Common myeloid progenitor, CD34-positive (primary cell): ENCODE data around the gene RANBP17.
A peak's percentile ranks its signal among the peaks of the same experiment; 100 is the strongest.

ENCODE experiments used
- CTCF ChIA-PET: fragments of 350-600 bp; sonication (Branson Sonifier 250); formaldehyde crosslinking; loops from one replicate; lab custom pipeline; 2021; ENCODE audit warnings: antibody characterized with exemption; lab: Charles Lee
- POLR2A ChIA-PET: fragments of 350-600 bp; sonication (Branson Sonifier 250); formaldehyde crosslinking; loops from one replicate; lab custom pipeline; 2021; ENCODE audit warnings: antibody characterized with exemption; lab: Charles Lee
- DNase-seq, 3 donors: peaks; one replicate each; pipeline versions ENCODE4 v3.0.0 to v3.0.0-alpha.2; 2013
- H3K27ac ChIP-seq, 2 experiments: 1 replicate in 1 of 2; 2 replicates in 1 of 2; pipeline ENCODE4 v1.7.0; 2013; ENCODE audit warnings: inconsistent platforms in 2 of 2, low read length in 2 of 2, mild to moderate bottlenecking in 2 of 2, low read depth in 1 of 2, moderate library complexity in 1 of 2; ENCODE audit not compliant: severe bottlenecking in 2 of 2, insufficient read depth in 1 of 2, poor library complexity in 1 of 2
- H3K27me3 ChIP-seq, 5 experiments: replicated peaks in 2 of 5; 1 replicate in 3 of 5; 2 replicates in 2 of 5; pipeline versions ENCODE4 v1.6.1 to v1.7.0; 2013; ENCODE audit warnings: low read length in 4 of 5, mild to moderate bottlenecking in 2 of 5, moderate library complexity in 2 of 5, inconsistent platforms in 1 of 5; ENCODE audit not compliant: insufficient read depth in 5 of 5, control insufficient read depth in 4 of 5
- H3K36me3 ChIP-seq, 4 experiments: 1 replicate in 2 of 4; 2 replicates in 2 of 4; pipeline versions ENCODE4 v1.6.1 to v1.7.0; 2013; ENCODE audit warnings: low read length in 3 of 4, control low read depth in 1 of 4, mild to moderate bottlenecking in 1 of 4; ENCODE audit not compliant: control insufficient read depth in 4 of 4, insufficient read depth in 4 of 4
- H3K4me1 ChIP-seq, 4 experiments: 1 replicate in 3 of 4; 2 replicates in 1 of 4; pipeline versions ENCODE4 v1.6.1 to v1.7.1; 2013; ENCODE audit warnings: low read length in 3 of 4, mild to moderate bottlenecking in 3 of 4, control low read depth in 1 of 4, inconsistent platforms in 1 of 4, moderate library complexity in 1 of 4; ENCODE audit not compliant: control insufficient read depth in 4 of 4, insufficient read depth in 4 of 4; ENCODE audit errors: control extremely low read depth in 1 of 4
- H3K4me3 ChIP-seq, 7 experiments: 1 replicate in 4 of 7; 2 replicates in 3 of 7; pipeline versions ENCODE4 v1.5.1 to v1.7.0; 2013; ENCODE audit warnings: mild to moderate bottlenecking in 7 of 7, low read length in 6 of 7, moderate library complexity in 6 of 7, inconsistent platforms in 2 of 7, low read depth in 2 of 7, control low read depth in 1 of 7; ENCODE audit not compliant: insufficient read depth in 4 of 7, control insufficient read depth in 1 of 7; ENCODE audit errors: extremely low read depth in 1 of 7
- H3K9me3 ChIP-seq, 5 experiments: 1 replicate in 4 of 5; 2 replicates in 1 of 5; pipeline versions ENCODE4 v1.6.1 to v1.7.1; 2013; ENCODE audit warnings: low read length in 4 of 5, mild to moderate bottlenecking in 2 of 5, inconsistent platforms in 1 of 5, low read depth in 1 of 5, moderate library complexity in 1 of 5; ENCODE audit not compliant: control insufficient read depth in 4 of 5, insufficient read depth in 2 of 5; ENCODE audit errors: control extremely low read depth in 1 of 5
- WGBS: methylation state at CpG from one replicate; pipeline ENCODE4 v1.1.5; 2013; ENCODE audit not compliant: insufficient coverage; 5-methylcytosine and 5-hydroxymethylcytosine counted together

Gene RANBP17

DNA sequence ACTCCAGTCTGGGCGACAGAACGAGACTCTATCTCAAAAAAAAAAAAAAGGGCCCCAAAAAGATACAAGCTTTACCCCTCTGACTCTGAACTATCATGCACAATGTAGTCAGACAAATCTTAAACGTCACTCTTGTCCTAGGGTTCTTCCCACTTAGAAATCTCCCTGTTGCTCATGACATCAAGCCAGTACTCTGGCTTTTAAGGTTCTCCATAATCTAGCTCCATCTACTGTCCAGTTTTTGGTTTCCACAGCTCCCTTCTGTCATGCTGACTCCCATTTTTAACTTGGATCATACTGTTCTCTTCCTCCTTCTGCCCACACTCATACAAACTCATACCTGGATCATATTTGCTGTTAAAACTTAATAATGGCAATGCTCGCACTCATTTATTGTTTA is 290.6 kb downstream of the RANBP17 start:
- H3K4me3 ChIP-seq, result no peak overlapping the region
- no peaks in the 10 kb centered on the region for H3K36me3 ChIP-seq
- peaks cover 0 to 10% (median 2%) of the 10 kb centered on the region in 4 experiments for H3K4me1 ChIP-seq
- H3K9me3 ChIP-seq, result no peaks in the 10 kb centered on the region
- no peak overlapping the region for H3K27ac ChIP-seq
- ChIA-PET POLR2A (no interaction called here), CTCF (no interaction called here)
- DNase-seq, result no peak
- no peaks in the 10 kb centered on the region for H3K27me3 ChIP-seq
- WGBS, result 100% methylated on average over 2 of the region's 4 CpGs

DNA sequence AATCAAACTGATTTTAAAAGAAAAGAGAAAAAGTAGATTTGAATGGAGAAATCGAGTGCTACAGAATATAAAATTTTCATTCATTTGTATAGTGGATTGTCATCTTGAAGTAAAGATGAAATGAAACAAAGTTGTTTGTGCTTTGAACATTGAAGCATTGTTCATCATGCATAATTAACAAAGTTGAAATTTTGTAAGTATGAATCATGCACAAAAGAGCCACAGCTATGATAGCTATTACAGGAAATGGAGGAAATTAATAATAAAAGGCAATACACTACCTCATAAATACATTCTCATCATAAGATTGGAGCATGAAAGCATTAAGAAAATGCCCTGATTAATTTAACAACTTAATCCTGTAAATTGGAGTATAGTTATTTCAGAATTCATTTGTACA is 293.8 kb downstream of the RANBP17 start:
- CTCF ChIA-PET, result no interaction called here
- H3K36me3 ChIP-seq, result no peaks in the 10 kb centered on the region
- H3K27me3 ChIP-seq, result no peaks in the 10 kb centered on the region
- H3K4me1 ChIP-seq, result peaks cover 0 to 6% (median 2%) of the 10 kb centered on the region in 4 experiments
- no peaks in the 10 kb centered on the region for H3K9me3 ChIP-seq
- WGBS, result no CpG with 5 or more reads among the region's 1 CpG
- no peak overlapping the region for H3K27ac ChIP-seq
- DNase-seq, result no peak
- POLR2A ChIA-PET, result no interaction called here
- no peak overlapping the region for H3K4me3 ChIP-seq

DNA sequence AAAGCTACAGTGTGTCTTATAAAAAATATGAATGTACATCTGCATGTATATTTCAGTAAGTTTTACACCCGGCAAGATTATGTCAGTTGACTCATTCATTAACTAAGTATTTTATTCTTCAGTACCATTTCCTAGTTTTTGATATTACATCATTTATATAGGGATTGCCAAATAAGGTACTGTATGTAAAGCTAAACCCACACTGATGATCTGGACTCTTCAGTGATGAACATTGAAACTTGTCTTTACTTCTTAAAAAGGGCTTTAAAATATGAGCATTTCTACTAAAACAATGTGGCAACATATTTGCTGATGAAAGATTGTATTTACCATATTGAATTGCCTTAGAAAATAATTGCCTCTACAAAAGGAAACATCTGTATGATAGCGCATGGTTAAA is 295.5 kb downstream of the RANBP17 start:
- DNase-seq, result no peak
- no peaks in the 10 kb centered on the region for H3K9me3 ChIP-seq
- peaks cover 0 to 6% (median 2%) of the 10 kb centered on the region in 4 experiments for H3K4me1 ChIP-seq
- WGBS, result no CpG with 5 or more reads among the region's 2 CpGs
- H3K27ac ChIP-seq, result no peak overlapping the region
- no peaks in the 10 kb centered on the region for H3K27me3 ChIP-seq
- H3K36me3 ChIP-seq, result no peaks in the 10 kb centered on the region
- ChIA-PET CTCF (interaction anchor here (0.7 to 1.0 kb wide), 2 partner anchors 75 to 109 kb away, joined by 3 read pairs; no protein-coding TSS in a partner anchor), POLR2A (no interaction called here)
- H3K4me3 ChIP-seq, result no peak overlapping the region

DNA sequence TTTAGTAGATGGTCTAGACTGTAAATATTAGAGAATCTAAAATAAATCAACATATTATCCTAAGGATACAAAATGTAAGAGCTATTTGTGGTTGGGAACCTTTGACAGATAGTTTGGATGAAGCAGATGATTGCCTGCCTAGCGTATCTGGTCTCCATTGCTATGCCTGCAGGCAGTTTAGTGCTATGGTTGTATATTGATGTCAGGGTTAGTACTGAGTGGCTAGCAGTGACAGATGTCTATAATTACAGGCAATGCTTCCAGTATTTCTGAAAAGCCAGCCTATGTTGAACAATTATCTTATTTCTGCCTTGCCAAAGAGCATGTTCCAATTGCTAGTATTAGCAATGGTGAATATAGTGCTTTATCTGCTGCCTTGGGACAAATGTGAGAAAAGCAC is 296.0 kb downstream of the RANBP17 start:
- no peak for DNase-seq
- H3K27me3 ChIP-seq, result no peaks in the 10 kb centered on the region
- CTCF ChIA-PET, result interaction anchor here (0.7 to 1.0 kb wide), 2 partner anchors 75 to 110 kb away, joined by 3 read pairs; no protein-coding TSS in a partner anchor
- 100% methylated on average over 1 of the region's 1 CpG for WGBS
- POLR2A ChIA-PET, result no interaction called here
- no peak overlapping the region for H3K27ac ChIP-seq
- H3K4me1 ChIP-seq, result peaks cover 0 to 9% (median 4%) of the 10 kb centered on the region in 4 experiments
- no peaks in the 10 kb centered on the region for H3K36me3 ChIP-seq
- H3K9me3 ChIP-seq, result no peaks in the 10 kb centered on the region
- H3K4me3 ChIP-seq, result no peak overlapping the region

DNA sequence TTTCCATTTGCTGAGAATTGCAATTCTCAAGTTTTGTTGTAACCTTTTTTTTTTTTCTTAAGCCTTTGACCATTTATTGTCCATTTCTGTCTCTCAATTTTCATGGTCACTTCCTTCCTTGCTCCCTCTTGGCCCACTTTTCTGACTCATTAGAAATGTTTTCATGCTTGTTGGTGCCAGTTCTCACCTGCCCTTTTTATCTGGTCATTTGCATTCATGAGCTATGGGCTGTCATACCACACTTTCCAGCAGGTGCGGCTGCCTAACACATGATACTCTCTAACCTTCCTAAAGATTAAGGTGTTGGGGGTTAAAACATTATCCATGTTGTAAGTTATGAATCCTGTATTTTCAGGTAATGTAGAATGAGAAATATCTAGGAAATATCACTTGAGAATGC is 296.8 kb downstream of the RANBP17 start:
- DNase-seq, result no peak
- CTCF ChIA-PET, result no interaction called here
- WGBS, result no CpG with 5 or more reads among the region's 1 CpG
- H3K4me3 ChIP-seq, result no peak overlapping the region
- H3K9me3 ChIP-seq, result no peaks in the 10 kb centered on the region
- POLR2A ChIA-PET, result no interaction called here
- no peaks in the 10 kb centered on the region for H3K27me3 ChIP-seq
- no peaks in the 10 kb centered on the region for H3K36me3 ChIP-seq
- peaks cover 0 to 11% (median 4%) of the 10 kb centered on the region in 4 experiments for H3K4me1 ChIP-seq
- H3K27ac ChIP-seq, result no peak overlapping the region

DNA sequence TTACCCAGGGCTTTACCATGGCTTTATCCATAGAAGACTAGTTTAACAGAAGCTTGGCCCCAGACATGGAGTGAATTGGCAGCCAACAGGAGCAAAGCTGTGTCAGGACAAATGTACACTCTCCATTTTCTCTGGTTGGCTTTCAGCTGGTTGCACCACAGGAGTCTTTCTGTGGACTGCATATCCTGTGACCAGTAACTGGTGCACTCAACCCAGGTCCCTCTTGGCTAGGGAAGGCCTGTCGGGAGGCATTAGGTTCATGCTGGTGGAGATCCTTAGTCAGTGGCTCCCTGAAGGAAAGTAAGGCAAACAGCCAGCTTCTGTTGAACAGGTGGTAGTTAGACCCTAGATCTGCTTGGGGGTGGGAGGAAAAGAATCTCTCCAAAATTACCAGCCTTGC is 300.3 kb downstream of the RANBP17 start:
- CTCF ChIA-PET, result interaction anchor here (0.7 kb wide), 1 partner anchor 17 kb away, joined by 3 read pairs; no protein-coding TSS in a partner anchor
- POLR2A ChIA-PET, result no interaction called here

DNA sequence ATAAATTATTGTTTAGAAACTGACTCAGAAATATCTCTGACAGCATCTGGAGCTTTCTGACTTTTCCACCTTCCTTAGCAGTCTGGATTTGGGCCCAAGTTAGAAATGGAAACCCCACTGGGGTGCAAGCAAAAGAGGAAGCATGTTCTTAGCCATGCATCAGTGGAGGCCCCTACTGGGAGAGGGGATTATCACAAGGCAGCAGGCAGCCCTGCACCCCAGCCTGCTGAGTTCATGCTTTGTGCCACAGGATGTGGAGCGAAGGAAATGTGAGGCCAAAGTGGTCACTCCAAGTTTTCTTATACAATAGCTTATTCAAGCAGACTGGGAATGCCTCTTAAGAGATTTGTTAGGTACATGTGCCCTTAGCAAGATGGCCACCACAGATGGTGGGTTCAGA is 300.8 kb downstream of the RANBP17 start:
- Histone ChIP-seq H3K9me3 (no peaks in the 10 kb centered on the region), H3K27ac (no peak overlapping the region), H3K4me3 (no peak overlapping the region), H3K4me1 (peaks cover 0 to 4% (median 2%) of the 10 kb centered on the region in 4 experiments), H3K36me3 (no peaks in the 10 kb centered on the region), H3K27me3 (no peaks in the 10 kb centered on the region)
- POLR2A ChIA-PET, result no interaction called here
- DNase-seq, result peak; percentile 15 to 53 (median 43)
- CTCF ChIA-PET, result no interaction called here
- WGBS, result 67% methylated on average over 1 of the region's 1 CpG

More for the DNA sequence above, 300.3 kb downstream of the RANBP17 start:
- H3K36me3 ChIP-seq, result no peaks in the 10 kb centered on the region
- H3K4me3 ChIP-seq, result no peak overlapping the region
- no peak overlapping the region for H3K27ac ChIP-seq
- no peak for DNase-seq
- H3K27me3 ChIP-seq, result no peaks in the 10 kb centered on the region
- no peaks in the 10 kb centered on the region for H3K9me3 ChIP-seq
- 100% methylated on average over 1 of the region's 1 CpG for WGBS
- peaks cover 0 to 4% (median 2%) of the 10 kb centered on the region in 4 experiments for H3K4me1 ChIP-seq
